GM18873 (cell line): ENCODE data around the gene TSEN34.
"Not testable (repeated sequence)": the region's sequence is repeated elsewhere in the genome, so short reads cannot be mapped to it uniquely, and the experiment has no call there.

Experiments
- ATAC-seq: cut with Tn5 transposase; IDR thresholded peaks from one replicate; pipeline ENCODE4 v1.9.1; 2021; ENCODE audit warnings: mild to moderate bottlenecking, moderate library complexity, moderate number of reproducible peaks; ENCODE audit not compliant: unreplicated experiment, low FRiP score

The TSEN34 gene

GRCh38 chr19:54229146-54229545 lies 38.0 kb downstream of the TSEN34 start:
- ATAC-seq = no peak

DNA sequence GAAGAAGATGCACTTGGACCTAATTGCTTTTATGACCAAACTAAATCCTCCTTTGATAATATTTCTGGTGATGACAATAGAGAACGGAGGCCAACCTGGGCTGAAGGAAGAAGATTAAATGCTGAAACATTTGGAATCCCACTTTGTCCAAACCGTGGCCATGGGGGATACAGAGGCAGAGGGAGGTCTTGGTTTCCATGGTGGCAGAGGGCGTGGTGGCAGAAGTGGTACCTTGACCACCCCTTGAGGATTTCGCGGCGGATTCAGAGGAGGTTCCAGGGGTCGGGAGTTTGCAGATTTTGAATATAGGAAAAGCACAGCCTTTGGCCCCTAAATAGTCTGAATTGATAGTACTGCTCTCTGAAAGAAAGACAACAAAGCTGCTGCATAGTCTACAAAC lies 38.9 kb downstream of the TSEN34 start:
- ATAC-seq = no peak

DNA sequence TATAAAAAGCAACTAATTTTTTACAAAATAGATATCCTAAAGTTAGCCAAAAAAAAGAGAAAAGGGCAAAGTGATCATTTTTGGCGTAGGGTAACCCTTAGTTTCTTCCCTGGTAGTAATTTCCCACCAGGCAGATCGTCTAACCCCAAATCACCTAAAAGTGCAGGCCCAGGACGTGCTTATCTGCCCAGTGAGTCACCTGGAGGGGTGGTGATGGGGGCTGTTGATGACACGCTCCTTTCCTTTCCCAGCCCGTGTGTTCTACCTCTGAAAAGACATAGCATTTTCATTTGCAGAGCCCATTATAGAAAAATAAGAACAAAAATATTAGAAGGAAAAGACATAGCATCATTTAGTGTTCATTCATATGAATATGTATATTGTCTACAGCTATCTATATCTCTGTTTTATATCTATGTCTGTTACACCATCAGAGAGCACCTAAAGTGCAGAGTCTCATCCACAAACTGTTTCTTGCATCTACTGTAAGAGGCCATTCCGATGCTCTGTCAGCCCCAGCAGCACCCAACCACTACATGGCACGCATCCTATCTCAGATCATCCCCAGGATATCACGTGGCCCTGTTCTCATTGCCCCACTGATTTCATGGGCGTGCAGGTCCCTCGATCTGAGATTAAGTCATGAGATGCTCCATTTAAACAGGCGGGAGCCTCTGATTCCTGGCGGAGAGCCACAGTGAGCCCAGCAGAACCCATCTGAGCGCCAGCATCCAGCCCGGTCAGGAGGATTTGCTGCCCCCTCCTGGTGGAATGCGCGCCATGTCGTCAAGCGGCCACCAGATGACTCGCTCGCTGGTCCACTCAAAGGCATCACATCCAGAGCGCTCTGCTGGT lies 40.2 kb downstream of the TSEN34 start:
- ATAC-seq = no peak

DNA sequence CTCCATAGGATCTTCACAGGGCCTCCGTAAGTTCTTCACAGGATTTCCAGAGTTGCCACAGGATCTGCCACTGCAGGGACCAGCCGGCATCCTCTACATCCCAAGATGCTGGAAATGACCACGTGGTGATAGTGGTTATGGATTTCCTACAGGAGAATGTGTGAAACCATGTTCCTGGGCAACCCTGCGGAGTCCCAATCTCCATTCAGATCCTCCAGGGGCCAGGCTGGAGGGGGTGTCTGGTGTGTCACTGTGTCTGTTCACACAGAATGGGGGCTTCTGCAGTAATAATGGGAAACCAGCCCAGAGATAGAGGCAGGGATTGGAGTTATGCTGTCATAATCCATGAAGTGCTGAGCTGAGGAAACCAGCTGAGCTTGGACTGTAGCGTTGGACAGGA lies 42.8 kb downstream of the TSEN34 start:
- no peak for ATAC-seq

DNA sequence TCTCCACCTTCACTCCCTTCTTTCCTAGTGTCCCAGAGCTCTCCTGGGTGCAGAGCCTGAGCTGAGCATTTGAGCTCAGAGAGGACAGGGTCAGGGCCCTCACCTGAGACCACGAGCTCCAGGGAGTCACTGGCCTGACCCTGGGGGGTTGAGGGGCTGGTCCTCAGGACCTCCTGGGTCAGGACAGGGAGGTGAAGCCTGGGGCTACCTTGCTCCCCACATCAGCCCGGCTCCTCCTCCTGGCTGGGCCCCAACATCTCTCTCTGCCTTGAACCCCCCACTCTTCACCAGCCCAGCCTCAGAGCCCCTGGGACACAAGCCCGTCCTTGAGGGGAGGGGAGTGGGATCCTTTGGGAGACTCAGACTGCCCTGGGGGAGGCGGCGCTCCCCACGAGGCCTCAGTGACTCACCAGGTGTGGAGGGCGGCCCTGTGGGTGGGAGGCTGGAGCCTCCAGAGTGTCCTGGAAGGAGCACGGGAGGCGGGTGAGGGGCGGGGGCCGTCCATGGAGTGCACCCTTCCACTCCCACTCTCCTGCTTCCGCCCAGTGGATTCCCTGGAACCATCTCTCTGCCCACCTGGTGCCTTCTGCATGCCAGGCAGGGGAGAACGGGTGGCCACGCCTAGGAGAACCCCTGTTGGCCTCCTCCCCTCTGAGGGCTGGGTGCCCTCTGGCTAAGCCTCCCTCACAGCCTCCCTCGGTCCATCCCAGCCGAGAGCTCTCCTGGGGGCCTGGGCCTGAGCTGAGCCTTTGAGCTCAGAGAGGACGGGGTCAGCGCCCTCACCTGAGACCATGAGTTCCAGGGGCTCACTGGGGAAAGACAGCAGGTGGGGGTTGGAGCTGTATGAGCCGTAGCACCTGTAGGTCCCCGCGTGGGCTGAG lies 48.6 kb downstream of the TSEN34 start:
- not testable (repeated sequence) for ATAC-seq

GRCh38 chr19:54240372-54241336 lies 49.5 kb downstream of the TSEN34 start:
- ATAC-seq = not testable (repeated sequence)

- not testable (repeated sequence) for ATAC-seq
Observed at GRCh38 chr19:54242234-54242633, 51.1 kb downstream of the TSEN34 start.

- ATAC-seq = not testable (repeated sequence)
Observed at GRCh38 chr19:54242646-54243045, 51.5 kb downstream of the TSEN34 start, which contains the start of gene LILRA6. LILRA6 (minus strand) TSS chr19:54242790.

GRCh38 chr19:54243809-54244208 lies 52.7 kb downstream of the TSEN34 start:
- ATAC-seq = not testable (repeated sequence)
